HG03521 (cell line): ENCODE results near the gene PDE2A.

Experiments used
- ATAC-seq: cut with Tn5 transposase; IDR thresholded peaks from one replicate; pipeline ENCODE4 v1.9.1; 2021; ENCODE audit warnings: mild to moderate bottlenecking, moderate library complexity; ENCODE audit not compliant: unreplicated experiment

Gene PDE2A

GRCh38 chr11:72639502-72640375 lies 34.5 kb downstream of the PDE2A start:
- no peak for ATAC-seq

- no peak for ATAC-seq
Observed at GRCh38 chr11:72637926-72638325, 36.3 kb downstream of the PDE2A start.

- ATAC-seq, result no peak
Observed at GRCh38 chr11:72637198-72637597, 37.0 kb downstream of the PDE2A start.

GRCh38 chr11:72636376-72636775 lies 37.8 kb downstream of the PDE2A start:
- ATAC-seq, result no peak

- no peak for ATAC-seq
Observed at GRCh38 chr11:72635933-72636332, 38.3 kb downstream of the PDE2A start.

- ATAC-seq, result no peak
Observed at GRCh38 chr11:72635309-72635915, 38.8 kb downstream of the PDE2A start.

- no peak for ATAC-seq
Observed at GRCh38 chr11:72634472-72635095, 39.6 kb downstream of the PDE2A start.

- ATAC-seq, result no peak
Observed at GRCh38 chr11:72634016-72634415, 40.2 kb downstream of the PDE2A start.

GRCh38 chr11:72633068-72633467 lies 41.2 kb downstream of the PDE2A start:
- no peak for ATAC-seq

- no peak for ATAC-seq
Observed at GRCh38 chr11:72631806-72632731, 42.2 kb downstream of the PDE2A start.

GRCh38 chr11:72630104-72630852 lies 43.9 kb downstream of the PDE2A start:
- no peak for ATAC-seq

- no peak for ATAC-seq
Observed at GRCh38 chr11:72629266-72629665, 45.0 kb downstream of the PDE2A start.

- no peak for ATAC-seq
Observed at GRCh38 chr11:72627594-72628281, 46.5 kb downstream of the PDE2A start.

- no peak for ATAC-seq
Observed at GRCh38 chr11:72626414-72626936, 47.7 kb downstream of the PDE2A start.

GRCh38 chr11:72625691-72626413 lies 48.4 kb downstream of the PDE2A start:
- no peak for ATAC-seq

- ATAC-seq, result no peak
Observed at GRCh38 chr11:72624496-72625201, 49.6 kb downstream of the PDE2A start.

GRCh38 chr11:72623052-72623451 lies 51.2 kb downstream of the PDE2A start:
- ATAC-seq, result no peak

GRCh38 chr11:72621008-72621610 lies 53.1 kb downstream of the PDE2A start:
- ATAC-seq, result no peak
